ENCODE results near the gene LCN1. TPM values are rescaled to one million over a fixed set of nuclear protein-coding genes. Genes with fewer than 3 reads are reported as not detected.
"Not testable (repeated sequence)": the region's sequence is repeated elsewhere in the genome, so short reads cannot be mapped to it uniquely, and the experiment has no call there.

LCN1 gene
- total RNA-seq, 4 donors from 2014 or later, result not detected

- no peaks in the 10 kb centered on the region for H3K27me3 ChIP-seq
- no peaks in the 10 kb centered on the region for H3K36me3 ChIP-seq
- in situ Hi-C loops (cut with MboI; ENCODE audit: low pct_ligation_motif_present in 1 of 4, low pct_unique_long_range_greater_than_20kb in 1 of 4, low sequenced_read_pairs in 3 of 4) (no loop called here), intact Hi-C loops (cut with DNase I; ENCODE audit: low total_unique reads) (no loop called here)
- no peak overlapping the region for H3K27ac ChIP-seq
- H3K4me3 ChIP-seq, result no peak overlapping the region
- 67% methylated on average over 8 of the region's 8 CpGs; no CpG with 5 or more reads in 1 of the 2 donors for WGBS, 2 donors (ENCODE audit: low coverage in 1 of 2)
- no peak for DNase-seq
- no peaks in the 10 kb centered on the region for H3K4me1 ChIP-seq
- TF ChIP-seq POLR2A (IDR thresholded peaks at IDR 0.05), result no peak
- TF ChIP-seq POLR2AphosphoS5 (IDR thresholded peaks at IDR 0.05), result no peak
- no peaks in the 10 kb centered on the region for H3K9me3 ChIP-seq
These were observed 15.0 kb downstream of the LCN1 start for GRCh38 chr9:135536216-135536615.

- H3K4me3 ChIP-seq; in situ Hi-C loops (cut with MboI; ENCODE audit: low pct_ligation_motif_present in 1 of 4, low pct_unique_long_range_greater_than_20kb in 1 of 4, low sequenced_read_pairs in 3 of 4); DNase-seq; H3K36me3 ChIP-seq; intact Hi-C loops (cut with DNase I; ENCODE audit: low total_unique reads); H3K27me3 ChIP-seq; H3K27ac ChIP-seq; H3K9me3 ChIP-seq; H3K4me1 ChIP-seq: not testable (repeated sequence)
- WGBS, 2 donors (ENCODE audit: low coverage in 1 of 2), result 43 to 50% methylated on average over 4 to 8 of the region's 8 CpGs
These were observed 22.1 kb downstream of the LCN1 start for GRCh38 chr9:135543262-135543894.

GRCh38 chr9:135544981-135545635 lies 23.9 kb downstream of the LCN1 start:
- intact Hi-C loops (cut with DNase I; ENCODE audit: low total_unique reads) (no loop called here), in situ Hi-C loops (cut with MboI; ENCODE audit: low pct_ligation_motif_present in 1 of 4, low pct_unique_long_range_greater_than_20kb in 1 of 4, low sequenced_read_pairs in 3 of 4) (no loop called here)
- Histone ChIP-seq H3K27ac (no peak overlapping the region), H3K4me1 (no peaks in the 10 kb centered on the region), H3K9me3 (no peaks in the 10 kb centered on the region), H3K27me3 (peaks cover 4% of the 10 kb centered on the region), H3K4me3 (no peak overlapping the region), H3K36me3 (no peaks in the 10 kb centered on the region)
- DNase-seq, result no peak
- TF ChIP-seq POLR2A (IDR thresholded peaks at IDR 0.05), result no peak
- TF ChIP-seq CTCF (IDR thresholded peaks at IDR 0.05), result no peak
- no peak for TF ChIP-seq POLR2AphosphoS5 (IDR thresholded peaks at IDR 0.05)
- no peak for TF ChIP-seq EP300 (IDR thresholded peaks at IDR 0.05; ENCODE audit: low read depth)
- 67 to 75% methylated on average over 11 to 18 of the region's 18 CpGs for WGBS, 2 donors (ENCODE audit: low coverage in 1 of 2)

GRCh38 chr9:135545646-135546176 lies 24.5 kb downstream of the LCN1 start, which contains the start of gene OBP2A:
OBP2A (plus strand) TSS chr9:135546126; CDS start chr9:135546181, 55 bp downstream.
- H3K9me3 ChIP-seq; H3K27me3 ChIP-seq; H3K4me1 ChIP-seq; H3K27ac ChIP-seq; intact Hi-C loops (cut with DNase I; ENCODE audit: low total_unique reads); DNase-seq; in situ Hi-C loops (cut with MboI; ENCODE audit: low pct_ligation_motif_present in 1 of 4, low pct_unique_long_range_greater_than_20kb in 1 of 4, low sequenced_read_pairs in 3 of 4); H3K4me3 ChIP-seq; H3K36me3 ChIP-seq: not testable (repeated sequence)
- WGBS, 2 donors (ENCODE audit: low coverage in 1 of 2), result 68% methylated on average over 13 of the region's 19 CpGs; no CpG with 5 or more reads in 1 of the 2 donors

- in situ Hi-C loops (cut with MboI; ENCODE audit: low pct_ligation_motif_present in 1 of 4, low pct_unique_long_range_greater_than_20kb in 1 of 4, low sequenced_read_pairs in 3 of 4); H3K9me3 ChIP-seq; intact Hi-C loops (cut with DNase I; ENCODE audit: low total_unique reads); H3K4me3 ChIP-seq; DNase-seq; H3K27me3 ChIP-seq; H3K27ac ChIP-seq; H3K4me1 ChIP-seq; H3K36me3 ChIP-seq: not testable (repeated sequence)
- 85% methylated on average over 19 of the region's 21 CpGs; no CpG with 5 or more reads in 1 of the 2 donors for WGBS, 2 donors (ENCODE audit: low coverage in 1 of 2)
These were observed 25.8 kb downstream of the LCN1 start for GRCh38 chr9:135546792-135547617.

All from transverse colon (tissue), 4 donors.